Calu3 (cell line): ENCODE measurements around the gene STAG2. TPM values are rescaled to one million over a fixed set of nuclear protein-coding genes. Genes with fewer than 3 reads are reported as not detected.

Source experiments
- BruUV-seq: library from RNA; stranded (reverse); fragments of 400-500 nt; replicated peaks from 2 replicates; lab custom pipeline; 2021; lab: Mats Ljungman, UMichigan
- CTCF ChIA-PET: fragments of 300-600 bp; sonication (Branson Sonifier 250); formaldehyde crosslinking; loops from one replicate; lab custom pipeline; 2022; ENCODE audit warnings: antibody characterized with exemption; lab: Charles Lee
- DNase-seq: peaks from one replicate; pipeline ENCODE4 v3.0.0; 2022
- H3K27ac Mint-ChIP-seq: one replicate; pipeline ENCODE4 v1.8.0; 2022; ENCODE audit warnings: mixed read lengths; ENCODE audit not compliant: unreplicated experiment
- H3K27me3 Mint-ChIP-seq: one replicate; pipeline ENCODE4 v1.8.0; 2022; ENCODE audit warnings: mixed read lengths; ENCODE audit not compliant: unreplicated experiment
- H3K36me3 Mint-ChIP-seq: one replicate; pipeline ENCODE4 v1.8.0; 2022; ENCODE audit warnings: mild to moderate bottlenecking, moderate library complexity, mixed read lengths; ENCODE audit not compliant: insufficient read depth, unreplicated experiment
- H3K4me1 Mint-ChIP-seq: one replicate; pipeline ENCODE4 v1.8.0; 2022; ENCODE audit warnings: mild to moderate bottlenecking, low read depth, mixed read lengths; ENCODE audit not compliant: unreplicated experiment
- H3K4me3 Mint-ChIP-seq: one replicate; pipeline ENCODE4 v1.8.0; 2022; ENCODE audit warnings: mild to moderate bottlenecking, low read depth, moderate library complexity, mixed read lengths; ENCODE audit not compliant: unreplicated experiment
- H3K9me3 Mint-ChIP-seq: one replicate; pipeline ENCODE4 v1.8.0; 2022; ENCODE audit warnings: low read depth, mixed read lengths; ENCODE audit not compliant: unreplicated experiment
- intact Hi-C: fragments of 100-400 bp; cut with micrococcal nuclease; formaldehyde crosslinking; loops from one replicate; pipeline ENCODE4 v1.10.0; 2022; ENCODE audit not compliant: unreplicated experiment
- total RNA-seq: library from RNA; stranded (reverse); gene quantifications from 2 replicates; pipeline ENCODE4 v1.2.3, GENCODE V29; 2022
- TF ChIP-seq, protein P1 (sequence below): fragments of 200-600 bp; IDR thresholded peaks from one replicate; pipeline ENCODE4 v1.8.0; 2022; ENCODE audit warnings: antibody characterized with exemption; ENCODE audit not compliant: unreplicated experiment

STAG2 gene
- total RNA-seq, 1 experiment from 2014 or later: 79.6 TPM

DNA sequence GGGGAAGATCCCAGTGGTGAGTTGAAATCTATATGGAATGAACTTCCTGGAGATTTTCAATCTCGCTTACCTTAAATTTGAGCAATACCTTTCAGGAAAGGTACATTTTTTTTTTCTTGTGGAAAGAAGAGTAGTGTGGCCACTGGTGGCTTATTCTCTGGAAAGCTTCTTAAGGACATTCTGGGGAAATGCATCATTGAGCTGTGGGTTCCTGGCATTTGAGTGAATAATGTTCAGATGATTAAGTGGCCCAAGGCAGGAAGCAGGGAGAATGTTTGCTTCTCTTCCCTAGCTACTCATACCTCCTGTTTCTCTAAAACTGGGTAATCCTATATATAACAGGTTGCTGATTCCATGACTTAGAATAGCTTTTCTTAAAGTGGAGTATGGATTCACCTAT, 31.8 kb downstream of the STAG2 start:
- BruUV-seq: no TSS peak
- Mint-ChIP-seq H3K27me3 (no peaks in the 10 kb centered on the region), H3K4me3 (no peak overlapping the region), H3K27ac (no peak overlapping the region), H3K9me3 (no peaks in the 10 kb centered on the region), H3K36me3 (peaks cover 6% of the 10 kb centered on the region), H3K4me1 (peaks cover 6% of the 10 kb centered on the region)
- CTCF ChIA-PET: no interaction called here
- TF ChIP-seq, protein P1, sequence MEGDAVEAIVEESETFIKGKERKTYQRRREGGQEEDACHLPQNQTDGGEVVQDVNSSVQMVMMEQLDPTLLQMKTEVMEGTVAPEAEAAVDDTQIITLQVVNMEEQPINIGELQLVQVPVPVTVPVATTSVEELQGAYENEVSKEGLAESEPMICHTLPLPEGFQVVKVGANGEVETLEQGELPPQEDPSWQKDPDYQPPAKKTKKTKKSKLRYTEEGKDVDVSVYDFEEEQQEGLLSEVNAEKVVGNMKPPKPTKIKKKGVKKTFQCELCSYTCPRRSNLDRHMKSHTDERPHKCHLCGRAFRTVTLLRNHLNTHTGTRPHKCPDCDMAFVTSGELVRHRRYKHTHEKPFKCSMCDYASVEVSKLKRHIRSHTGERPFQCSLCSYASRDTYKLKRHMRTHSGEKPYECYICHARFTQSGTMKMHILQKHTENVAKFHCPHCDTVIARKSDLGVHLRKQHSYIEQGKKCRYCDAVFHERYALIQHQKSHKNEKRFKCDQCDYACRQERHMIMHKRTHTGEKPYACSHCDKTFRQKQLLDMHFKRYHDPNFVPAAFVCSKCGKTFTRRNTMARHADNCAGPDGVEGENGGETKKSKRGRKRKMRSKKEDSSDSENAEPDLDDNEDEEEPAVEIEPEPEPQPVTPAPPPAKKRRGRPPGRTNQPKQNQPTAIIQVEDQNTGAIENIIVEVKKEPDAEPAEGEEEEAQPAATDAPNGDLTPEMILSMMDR: no peak
- intact Hi-C loops: no loop called here
- no peak for DNase-seq

DNA sequence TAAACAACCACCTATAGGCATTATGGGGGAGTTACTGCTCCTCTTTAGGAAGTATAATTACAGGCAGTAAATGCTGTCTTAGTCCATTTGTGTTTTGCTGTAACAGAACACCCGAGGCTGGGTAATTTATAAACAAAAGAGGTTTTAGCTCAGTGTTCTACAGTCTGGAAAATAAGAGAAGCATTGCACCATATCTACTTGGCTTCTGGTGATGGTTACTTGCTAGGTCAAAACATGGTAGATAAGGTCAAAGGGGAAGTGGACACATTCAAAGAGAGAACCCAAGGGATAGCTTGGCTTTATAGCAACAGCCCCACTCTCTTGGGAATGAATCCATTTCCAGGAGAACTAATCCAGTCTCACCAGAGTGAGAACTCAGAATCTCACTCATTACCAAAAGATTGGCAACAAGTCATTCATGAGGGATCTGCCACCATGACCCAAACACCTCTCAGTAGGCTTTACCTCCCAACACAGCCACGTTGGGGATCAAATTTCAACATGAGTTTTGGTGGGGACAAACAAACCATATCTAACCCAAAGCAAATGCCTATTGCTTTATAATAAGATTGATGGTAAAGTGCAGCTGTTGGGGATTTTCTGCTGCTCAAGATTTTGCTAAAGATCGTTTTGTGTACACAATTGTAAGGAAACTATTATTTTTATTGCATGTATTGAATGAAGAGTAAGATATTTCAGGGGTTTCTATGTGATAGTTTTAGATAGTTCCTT, 32.6 kb downstream of the STAG2 start:
- TF ChIP-seq, protein P1: no peak
- DNase-seq: no peak
- CTCF ChIA-PET: no interaction called here
- Mint-ChIP-seq H3K27me3 (no peaks in the 10 kb centered on the region), H3K4me3 (no peak overlapping the region), H3K36me3 (peaks cover 6% of the 10 kb centered on the region), H3K4me1 (no peaks in the 10 kb centered on the region), H3K27ac (no peak overlapping the region), H3K9me3 (no peaks in the 10 kb centered on the region)
- BruUV-seq: no TSS peak
- intact Hi-C loops: no loop called here

DNA sequence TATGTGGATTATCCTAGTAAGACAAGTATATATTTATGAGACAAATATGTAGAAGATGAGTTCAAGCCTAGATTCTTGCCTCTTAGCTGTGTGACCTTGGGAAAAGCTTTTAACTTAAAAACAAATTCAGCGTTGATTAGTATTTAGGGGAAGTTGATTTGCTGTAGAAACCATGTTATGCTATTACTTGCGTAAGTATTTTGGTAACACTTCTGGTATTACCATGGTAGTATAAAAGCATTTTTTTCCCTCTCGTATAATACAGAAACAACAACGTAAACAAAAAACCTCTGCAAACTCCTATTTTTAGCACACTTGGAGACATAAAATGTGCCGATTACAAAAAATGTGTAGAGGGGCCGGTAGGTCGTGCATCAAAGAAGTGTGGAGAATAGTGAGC, 33.2 kb downstream of the STAG2 start:
- Mint-ChIP-seq H3K27me3 (no peaks in the 10 kb centered on the region), H3K27ac (no peak overlapping the region), H3K4me3 (no peak overlapping the region), H3K36me3 (peaks cover 6% of the 10 kb centered on the region), H3K9me3 (no peaks in the 10 kb centered on the region), H3K4me1 (no peaks in the 10 kb centered on the region)
- no TSS peak for BruUV-seq
- CTCF ChIA-PET: no interaction called here
- intact Hi-C loops: no loop called here
- TF ChIP-seq, protein P1: no peak
- no peak for DNase-seq

DNA sequence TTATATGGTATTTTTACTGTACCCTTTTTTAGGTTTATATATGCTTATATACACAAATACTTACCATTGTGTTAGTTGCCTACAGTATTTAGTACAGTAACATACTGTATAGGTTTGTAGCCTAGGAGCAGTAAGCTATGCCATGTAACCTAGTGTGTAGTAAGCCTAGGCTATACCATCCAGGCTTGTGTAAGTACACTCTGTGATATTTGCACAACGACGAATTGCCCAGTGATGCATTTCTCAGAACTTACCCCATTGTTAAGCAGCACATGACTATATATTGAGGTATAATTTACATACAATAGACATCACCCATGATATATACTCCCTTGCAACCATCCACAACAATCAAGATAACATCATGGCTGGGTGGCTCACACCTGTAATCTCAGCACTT, 40.1 kb downstream of the STAG2 start:
- peaks cover 6% of the 10 kb centered on the region for H3K4me1 Mint-ChIP-seq
- intact Hi-C loops: no loop called here
- H3K9me3 Mint-ChIP-seq: no peaks in the 10 kb centered on the region
- peaks cover 10% of the 10 kb centered on the region for H3K36me3 Mint-ChIP-seq
- DNase-seq: no peak
- no peak overlapping the region for H3K27ac Mint-ChIP-seq
- no peak overlapping the region for H3K4me3 Mint-ChIP-seq
- H3K27me3 Mint-ChIP-seq: no peaks in the 10 kb centered on the region
- TF ChIP-seq, protein P1: no peak
- no TSS peak for BruUV-seq
- CTCF ChIA-PET: no interaction called here
